ENCODE data around the gene DNM2.

GRCh38 chr19:10812902-10813404 is 95.1 kb downstream of the DNM2 start:
- TF ChIP-seq, protein P1, sequence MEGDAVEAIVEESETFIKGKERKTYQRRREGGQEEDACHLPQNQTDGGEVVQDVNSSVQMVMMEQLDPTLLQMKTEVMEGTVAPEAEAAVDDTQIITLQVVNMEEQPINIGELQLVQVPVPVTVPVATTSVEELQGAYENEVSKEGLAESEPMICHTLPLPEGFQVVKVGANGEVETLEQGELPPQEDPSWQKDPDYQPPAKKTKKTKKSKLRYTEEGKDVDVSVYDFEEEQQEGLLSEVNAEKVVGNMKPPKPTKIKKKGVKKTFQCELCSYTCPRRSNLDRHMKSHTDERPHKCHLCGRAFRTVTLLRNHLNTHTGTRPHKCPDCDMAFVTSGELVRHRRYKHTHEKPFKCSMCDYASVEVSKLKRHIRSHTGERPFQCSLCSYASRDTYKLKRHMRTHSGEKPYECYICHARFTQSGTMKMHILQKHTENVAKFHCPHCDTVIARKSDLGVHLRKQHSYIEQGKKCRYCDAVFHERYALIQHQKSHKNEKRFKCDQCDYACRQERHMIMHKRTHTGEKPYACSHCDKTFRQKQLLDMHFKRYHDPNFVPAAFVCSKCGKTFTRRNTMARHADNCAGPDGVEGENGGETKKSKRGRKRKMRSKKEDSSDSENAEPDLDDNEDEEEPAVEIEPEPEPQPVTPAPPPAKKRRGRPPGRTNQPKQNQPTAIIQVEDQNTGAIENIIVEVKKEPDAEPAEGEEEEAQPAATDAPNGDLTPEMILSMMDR (IDR thresholded peaks at IDR 0.05; ENCODE audit: insufficient read depth, low read length), result no peak
- TF ChIP-seq REST (IDR thresholded peaks at IDR 0.05; ENCODE audit: insufficient replicate concordance, low read depth) (no peak), POLR2AphosphoS5 (IDR thresholded peaks at IDR 0.05; ENCODE audit: low read depth) (peak; percentile 83), GABPA (IDR thresholded peaks at IDR 0.05; ENCODE audit: low read depth) (no peak; the same call in 1 of the 2 replicates), SPI1 (IDR thresholded peaks at IDR 0.05; ENCODE audit: borderline replicate concordance, low read depth) (peak; percentile 82)
